RWPE2 (cell line): ENCODE measurements around the gene ANO3.
"Not testable (repeated sequence)": the region's sequence is repeated elsewhere in the genome, so short reads cannot be mapped to it uniquely, and the experiment has no call there.

Experiments
- ATAC-seq: fragments of 200-7000 bp; cut with Tn5 transposase; 3 replicates; pipeline ENCODE4 v1.9.1; 2021; ENCODE audit warnings: low read depth
- DNase-seq: peaks from one replicate; pipeline ENCODE4 v3.0.0-alpha.2; 2020; ENCODE audit warnings: low spot score
- H3K27ac ChIP-seq: fragments of 450-650 bp; 2 replicates; pipeline ENCODE4 v1.5.1; 2017; ENCODE audit warnings: mild to moderate bottlenecking; ENCODE audit not compliant: poor library complexity, severe bottlenecking
- H3K27me3 ChIP-seq: fragments of 250-450 bp; sonication (Bioruptor Pico); 2 replicates; pipeline ENCODE4 v1.5.1; 2021; ENCODE audit warnings: mild to moderate bottlenecking, moderate library complexity; ENCODE audit not compliant: insufficient read depth, poor library complexity, severe bottlenecking
- H3K36me3 ChIP-seq: fragments of 250-450 bp; sonication (Bioruptor Pico); 2 replicates; pipeline ENCODE4 v1.5.1; 2020; ENCODE audit warnings: low read depth, mild to moderate bottlenecking, moderate library complexity
- H3K4me1 ChIP-seq: fragments of 250-450 bp; sonication (Bioruptor Pico); 2 replicates; pipeline ENCODE4 v1.5.1; 2021; ENCODE audit warnings: mild to moderate bottlenecking, moderate library complexity; ENCODE audit not compliant: insufficient read depth, poor library complexity, severe bottlenecking
- H3K4me3 ChIP-seq: fragments of 250-450 bp; sonication (Bioruptor Pico); 2 replicates; pipeline ENCODE4 v1.5.1; 2021; ENCODE audit warnings: mild to moderate bottlenecking, moderate library complexity; ENCODE audit not compliant: severe bottlenecking
- H3K9me3 ChIP-seq: fragments of 250-450 bp; sonication (Bioruptor Pico); 2 replicates; pipeline ENCODE4 v1.5.1; 2021; ENCODE audit warnings: mild to moderate bottlenecking, moderate library complexity; ENCODE audit not compliant: severe bottlenecking
- CTCF ChIP-seq: fragments of 450-650 bp; IDR thresholded peaks from one replicate; pipeline ENCODE4 v1.5.1; 2017; ENCODE audit warnings: mild to moderate bottlenecking, moderate library complexity; ENCODE audit not compliant: poor library complexity, severe bottlenecking

ANO3 gene

DNA sequence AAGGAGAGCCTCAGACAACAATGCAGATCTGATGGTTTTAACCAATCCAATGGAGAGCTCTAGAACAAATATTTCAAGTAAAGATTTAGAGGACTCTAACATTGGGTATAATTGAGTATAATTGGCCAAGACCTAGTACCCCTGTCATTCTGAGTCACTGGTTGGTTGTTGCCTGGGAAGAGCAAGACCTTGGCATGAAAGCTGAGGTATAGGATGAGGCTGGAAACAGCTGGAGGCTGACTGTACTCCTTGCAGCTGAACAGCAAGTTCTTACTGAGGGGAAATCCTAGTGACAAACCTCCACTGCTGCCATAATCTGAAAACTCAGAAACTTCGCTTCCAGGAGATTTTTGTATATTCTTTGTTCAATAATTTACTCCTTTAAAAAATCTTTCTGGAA lies 294.4 kb downstream of the ANO3 start:
- Histone ChIP-seq H3K4me3 (no peak overlapping the region), H3K36me3 (no peaks in the 10 kb centered on the region), H3K9me3 (no peaks in the 10 kb centered on the region), H3K27me3 (no peaks in the 10 kb centered on the region), H3K4me1 (peaks cover 22% of the 10 kb centered on the region), H3K27ac (no peak overlapping the region)
- no peak for TF ChIP-seq CTCF
- no peak for DNase-seq
- ATAC-seq = 0 out of 3 replicates have a peak, but pooled peaks have one; percentile 34

DNA sequence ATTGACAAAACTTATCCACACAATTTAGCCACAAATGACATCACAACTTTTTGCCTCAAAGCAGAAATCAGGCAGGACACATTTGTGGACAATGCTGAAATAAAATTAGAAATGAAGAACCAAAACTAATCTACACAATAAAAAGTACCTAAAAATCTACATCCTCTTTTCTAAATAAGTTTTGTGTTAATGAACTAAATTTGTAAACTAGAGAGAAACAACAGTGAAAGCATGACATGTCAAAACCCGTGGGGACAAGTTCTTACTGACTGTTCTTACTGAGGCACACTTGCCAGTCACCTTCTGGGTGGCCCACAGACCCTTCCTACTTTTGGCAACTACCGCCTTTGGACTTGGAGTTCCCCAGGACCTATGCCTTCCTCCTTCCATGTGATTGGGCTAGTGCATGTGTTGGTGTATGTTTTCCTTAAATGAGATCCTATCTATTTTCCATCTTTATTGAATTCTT lies 300.8 kb downstream of the ANO3 start:
- ATAC-seq (no peak), DNase-seq (no peak)
- Histone ChIP-seq H3K9me3 (no peaks in the 10 kb centered on the region), H3K27ac (no peak overlapping the region), H3K36me3 (no peaks in the 10 kb centered on the region), H3K4me1 (no peaks in the 10 kb centered on the region), H3K27me3 (no peaks in the 10 kb centered on the region), H3K4me3 (no peak overlapping the region)
- no peak for TF ChIP-seq CTCF

GRCh38 chr11:26643314-26643713 lies 311.4 kb downstream of the ANO3 start:
- H3K36me3 ChIP-seq, H3K27ac ChIP-seq, H3K4me1 ChIP-seq, H3K9me3 ChIP-seq, DNase-seq, H3K27me3 ChIP-seq, ATAC-seq, H3K4me3 ChIP-seq: not testable (repeated sequence)

DNA sequence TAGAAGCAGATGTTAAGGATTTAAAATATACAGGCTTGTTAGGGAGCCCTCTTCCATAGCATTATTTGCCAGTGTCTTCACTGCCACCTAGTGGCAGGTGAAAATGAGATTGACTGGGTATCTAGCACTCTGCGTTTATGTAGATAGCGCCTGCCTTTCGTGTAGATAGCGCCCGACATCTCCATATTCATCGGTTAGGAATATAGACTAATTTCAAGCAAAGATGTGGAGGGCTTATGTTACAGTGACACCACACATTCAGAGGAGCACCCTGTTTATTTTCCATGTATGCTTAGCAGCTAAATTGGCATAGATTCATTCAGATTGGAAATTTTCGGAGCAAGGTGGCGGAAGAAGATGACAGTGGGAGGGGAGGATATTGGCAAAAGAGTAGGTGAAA lies 318.0 kb downstream of the ANO3 start:
- ATAC-seq (peak; percentile 94), DNase-seq (no peak)
- TF ChIP-seq CTCF = peak; percentile 89
- Histone ChIP-seq H3K36me3 (no peaks in the 10 kb centered on the region), H3K4me1 (no peaks in the 10 kb centered on the region), H3K27me3 (peaks cover 2% of the 10 kb centered on the region), H3K9me3 (no peaks in the 10 kb centered on the region), H3K4me3 (no peak overlapping the region), H3K27ac (no peak overlapping the region)

- H3K27ac ChIP-seq = no peak overlapping the region
- no peak for ATAC-seq
- no peak for DNase-seq
- no peaks in the 10 kb centered on the region for H3K36me3 ChIP-seq
- no peak for TF ChIP-seq CTCF
- peaks cover 2% of the 10 kb centered on the region for H3K27me3 ChIP-seq
- H3K4me3 ChIP-seq = no peak overlapping the region
- no peaks in the 10 kb centered on the region for H3K4me1 ChIP-seq
- H3K9me3 ChIP-seq = no peaks in the 10 kb centered on the region
These were observed 320.0 kb downstream of the ANO3 start for GRCh38 chr11:26651916-26652315.
